HCT116 (cell line): ENCODE measurements around the gene CALM1. TPM values are rescaled to one million over a fixed set of nuclear protein-coding genes. Genes with fewer than 3 reads are reported as not detected.

ENCODE experiments used
- ATAC-seq: fragments of 200-7000 bp; cut with Tn5 transposase; 2 replicates; pipeline ENCODE4 v1.9.1; 2020; ENCODE audit warnings: mild to moderate bottlenecking, moderate library complexity
- BruUV-seq: library from RNA; stranded (reverse); fragments of 400-500 nt; replicated peaks from 2 replicates; lab custom pipeline; 2021; lab: Mats Ljungman, UMichigan
- CTCF ChIA-PET: fragments of 300-600 bp; sonication (Branson Sonifier 250); formaldehyde crosslinking; loops from one replicate; lab custom pipeline; 2021; ENCODE audit warnings: antibody characterized with exemption; lab: Charles Lee
- POLR2A ChIA-PET: fragments of 300-600, 350-600 bp; sonication (Branson Sonifier 250); formaldehyde crosslinking; loops from one replicate; lab custom pipeline; 2021; ENCODE audit warnings: antibody characterized with exemption; lab: Charles Lee
- RAD21 ChIA-PET, 2 experiments: fragments of 300-600 bp; sonication (Branson Sonifier 250); formaldehyde crosslinking; loops; one replicate each; lab custom pipeline; 2023; ENCODE audit warnings: low total read pairs in 2 of 2; ENCODE audit not compliant: uncharacterized antibody in 2 of 2, unreplicated experiment in 2 of 2, low non-redundant PET in 1 of 2; lab: Charles Lee
- DNase-seq: peaks from one replicate; pipeline ENCODE4 v3.0.0-alpha.2; 2010; ENCODE audit warnings: low read depth, low spot score
- H2AFZ ChIP-seq: fragments of 200-600 bp; shearing (Covaris generic), sonication (generic); 2 replicates; pipeline ENCODE4 v1.6.1; 2017; ENCODE audit warnings: low read depth, mixed run types, mixed read lengths, antibody characterized with exemption, low read length; ENCODE audit not compliant: poor library complexity, severe bottlenecking
- H3K27ac ChIP-seq: 2 replicates; pipeline ENCODE4 v1.5.1; 2012; ENCODE audit warnings: low read depth, low read length
- H3K27me3 ChIP-seq: fragments of 200-600 bp; sonication (generic); 2 replicates; pipeline ENCODE4 v1.6.1; 2016; ENCODE audit warnings: mixed run types, low read length, mixed read lengths; ENCODE audit not compliant: insufficient read depth
- H3K36me3 ChIP-seq, 2 experiments: fragments of 200-500 bp in 1 of 2; fragments of 200-600 bp in 1 of 2; sonication (Bioruptor generic) in 1 of 2; sonication (generic) in 1 of 2; 2 replicates each; pipeline versions ENCODE4 v1.5.1 to v1.6.1; 2014 to 2016; ENCODE audit warnings: low read length in 2 of 2, inconsistent platforms in 1 of 2, mixed read lengths in 1 of 2, mixed run types in 1 of 2; ENCODE audit not compliant: insufficient read depth in 2 of 2, control insufficient read depth in 1 of 2
- H3K4me1 ChIP-seq, 2 experiments: fragments of 200-600 bp in 1 of 2; sonication (generic) in 1 of 2; 2 replicates each; pipeline versions ENCODE4 v1.5.1 to v1.6.1; 2012 to 2017; ENCODE audit warnings: low read length in 2 of 2, inconsistent platforms in 1 of 2, mild to moderate bottlenecking in 1 of 2, mixed read lengths in 1 of 2, mixed run types in 1 of 2, moderate library complexity in 1 of 2; ENCODE audit not compliant: insufficient read depth in 2 of 2, control insufficient read depth in 1 of 2
- H3K4me2 ChIP-seq: fragments of 200-600 bp; sonication (generic); 2 replicates; pipeline ENCODE4 v1.6.1; 2017; ENCODE audit warnings: mixed run types, low read length, mixed read lengths
- H3K4me3 ChIP-seq, 2 experiments: fragments of 200-600 bp in 1 of 2; sonication (generic) in 1 of 2; replicated peaks in 1 of 2; 2 replicates each; pipeline ENCODE4 v1.5.1; 2011 to 2016; ENCODE audit warnings: low read length in 2 of 2, control low read depth in 1 of 2, low read depth in 1 of 2, mild to moderate bottlenecking in 1 of 2, mixed read lengths in 1 of 2, mixed run types in 1 of 2
- H3K79me2 ChIP-seq: fragments of 200-600 bp; sonication (generic); 2 replicates; pipeline ENCODE4 v1.6.1; 2017; ENCODE audit warnings: mild to moderate bottlenecking, mixed run types, low read length, moderate library complexity, mixed read lengths; ENCODE audit not compliant: insufficient read depth
- H3K9ac ChIP-seq: fragments of 200-600 bp; sonication (generic); 2 replicates; pipeline ENCODE4 v1.6.1; 2016; ENCODE audit warnings: low read length, mixed read lengths
- H3K9me2 ChIP-seq: fragments of 200-600 bp; sonication (generic), shearing (Covaris generic); 2 replicates; pipeline ENCODE4 v1.6.1; 2017; ENCODE audit warnings: mixed run types, mild to moderate bottlenecking, moderate library complexity; ENCODE audit not compliant: insufficient read depth
- H3K9me3 ChIP-seq, 2 experiments: fragments of 200-500 bp in 1 of 2; fragments of 200-600 bp in 1 of 2; sonication (Bioruptor generic) in 1 of 2; sonication (generic) in 1 of 2; 2 replicates each; pipeline ENCODE4 v1.6.1; 2014 to 2017; ENCODE audit warnings: low read length in 2 of 2, mixed read lengths in 2 of 2, inconsistent platforms in 1 of 2, low read depth in 1 of 2, mild to moderate bottlenecking in 1 of 2, mixed run types in 1 of 2, moderate library complexity in 1 of 2; ENCODE audit not compliant: control insufficient read depth in 1 of 2, insufficient read depth in 1 of 2
- H4K20me1 ChIP-seq: fragments of 200-600 bp; sonication (generic), shearing (Covaris generic); 2 replicates; pipeline ENCODE4 v1.6.1; 2017; ENCODE audit warnings: mixed run types, mild to moderate bottlenecking, moderate library complexity; ENCODE audit not compliant: insufficient read depth
- CBX3 ChIP-seq: IDR thresholded peaks from 2 replicates; pipeline ENCODE4 v1.6.1; 2012; ENCODE audit warnings: low read depth
- CEBPB ChIP-seq: IDR thresholded peaks from 2 replicates; pipeline ENCODE4 v1.6.1; 2012; ENCODE audit warnings: low read depth
- EGR1 ChIP-seq: IDR thresholded peaks from 2 replicates; pipeline ENCODE4 v1.6.1; 2012; ENCODE audit warnings: low read depth
- ELF1 ChIP-seq: IDR thresholded peaks from 2 replicates; pipeline ENCODE4 v1.6.1; 2012; ENCODE audit warnings: low read depth, borderline replicate concordance
- EZH2phosphoT487 ChIP-seq: fragments of 200-600 bp; IDR thresholded peaks from 2 replicates; pipeline ENCODE4 v1.6.1; 2018; ENCODE audit warnings: antibody characterized with exemption, borderline replicate concordance
- FOSL1 ChIP-seq: IDR thresholded peaks from 2 replicates; pipeline ENCODE4 v1.6.1; 2012; ENCODE audit warnings: low read depth
- JUND ChIP-seq: IDR thresholded peaks from 2 replicates; pipeline ENCODE4 v1.6.1; 2012
- POLR2AphosphoS5 ChIP-seq: IDR thresholded peaks from 2 replicates; pipeline ENCODE4 v1.6.1; 2011; ENCODE audit warnings: mild to moderate bottlenecking, low read depth, low read length, moderate library complexity
- RAD21 ChIP-seq: IDR thresholded peaks from 2 replicates; pipeline ENCODE4 v1.6.1; 2012; ENCODE audit warnings: low read depth, mild to moderate bottlenecking
- ZFX ChIP-seq: fragments of 450-650 bp; IDR thresholded peaks from 2 replicates; pipeline ENCODE4 v1.6.1; 2017
- ZNF274 ChIP-seq: fragments of 200-500 bp; sonication (Bioruptor generic); IDR thresholded peaks from 2 replicates; pipeline ENCODE4 v1.6.1; 2014; ENCODE audit warnings: mild to moderate bottlenecking, low read depth, low read length, inconsistent platforms
- intact Hi-C: fragments of 100-400 bp; cut with micrococcal nuclease; formaldehyde crosslinking; loops from 2 replicates; pipeline ENCODE4 v1.10.0; 2022
- total RNA-seq: library from RNA; stranded (reverse); gene quantifications from one replicate; pipeline ENCODE4 v1.2.1, GENCODE V29; 2021; ENCODE audit not compliant: unreplicated experiment
- TF ChIP-seq, protein P1 (sequence below): IDR thresholded peaks from 2 replicates; pipeline ENCODE4 v1.6.1; 2011; ENCODE audit warnings: mild to moderate bottlenecking, low read length, moderate library complexity; ENCODE audit not compliant: insufficient replicate concordance; ENCODE audit errors: extremely low read depth
- TF ChIP-seq, protein P2 (sequence below): IDR thresholded peaks from 2 replicates; pipeline ENCODE4 v1.6.1; 2012
- TF ChIP-seq, protein P3 (sequence below): IDR thresholded peaks from 2 replicates; pipeline ENCODE4 v1.6.1; 2012

Gene CALM1
- total RNA-seq, 1 experiment from 2014 or later: 261 TPM

DNA sequence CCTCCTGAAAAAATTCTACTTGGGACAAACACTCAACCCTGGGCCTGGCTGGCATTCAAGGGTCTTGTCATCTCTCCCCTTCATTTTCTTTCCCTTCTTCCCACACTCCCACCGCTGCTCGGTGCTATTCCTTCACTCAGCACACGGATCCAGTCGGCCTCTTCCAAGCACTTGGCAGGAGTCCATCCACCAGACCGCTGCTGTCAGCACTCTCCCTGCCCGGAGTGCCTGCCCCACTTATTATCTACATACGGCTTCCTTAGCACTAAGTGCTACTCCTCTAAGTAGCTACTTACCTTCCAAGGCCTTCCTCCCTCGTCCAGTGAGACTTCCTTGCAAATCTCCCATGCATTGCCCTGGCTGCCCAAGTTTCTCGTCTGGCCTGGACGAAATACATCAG, 29.8 kb downstream of the CALM1 start:
- H3K9me2 ChIP-seq: no peaks in the 10 kb centered on the region
- no peaks in the 10 kb centered on the region for H4K20me1 ChIP-seq
- H3K27ac ChIP-seq: no peak overlapping the region
- ChIA-PET RAD21 (no interaction called here), POLR2A (no interaction called here), CTCF (no interaction called here)
- H3K9me3 ChIP-seq: peaks cover 0 to 3% of the 10 kb centered on the region in 2 experiments; a peak in 1 of 4 replicates
- DNase-seq (no peak), ATAC-seq (no peak)
- H3K9ac ChIP-seq: no peak overlapping the region
- H3K79me2 ChIP-seq: no peaks in the 10 kb centered on the region
- no peak overlapping the region for H3K4me3 ChIP-seq
- TF ChIP-seq FOSL1 (no peak), CEBPB (no peak), CBX3 (no peak), EZH2phosphoT487 (no peak), JUND (no peak), EGR1 (no peak), ZFX (no peak), POLR2AphosphoS5 (no peak), ZNF274 (no peak), ELF1 (no peak), RAD21 (no peak)
- TF ChIP-seq, protein P1, sequence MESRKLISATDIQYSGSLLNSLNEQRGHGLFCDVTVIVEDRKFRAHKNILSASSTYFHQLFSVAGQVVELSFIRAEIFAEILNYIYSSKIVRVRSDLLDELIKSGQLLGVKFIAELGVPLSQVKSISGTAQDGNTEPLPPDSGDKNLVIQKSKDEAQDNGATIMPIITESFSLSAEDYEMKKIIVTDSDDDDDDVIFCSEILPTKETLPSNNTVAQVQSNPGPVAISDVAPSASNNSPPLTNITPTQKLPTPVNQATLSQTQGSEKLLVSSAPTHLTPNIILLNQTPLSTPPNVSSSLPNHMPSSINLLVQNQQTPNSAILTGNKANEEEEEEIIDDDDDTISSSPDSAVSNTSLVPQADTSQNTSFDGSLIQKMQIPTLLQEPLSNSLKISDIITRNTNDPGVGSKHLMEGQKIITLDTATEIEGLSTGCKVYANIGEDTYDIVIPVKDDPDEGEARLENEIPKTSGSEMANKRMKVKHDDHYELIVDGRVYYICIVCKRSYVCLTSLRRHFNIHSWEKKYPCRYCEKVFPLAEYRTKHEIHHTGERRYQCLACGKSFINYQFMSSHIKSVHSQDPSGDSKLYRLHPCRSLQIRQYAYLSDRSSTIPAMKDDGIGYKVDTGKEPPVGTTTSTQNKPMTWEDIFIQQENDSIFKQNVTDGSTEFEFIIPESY: no peak
- TF ChIP-seq, protein P2, sequence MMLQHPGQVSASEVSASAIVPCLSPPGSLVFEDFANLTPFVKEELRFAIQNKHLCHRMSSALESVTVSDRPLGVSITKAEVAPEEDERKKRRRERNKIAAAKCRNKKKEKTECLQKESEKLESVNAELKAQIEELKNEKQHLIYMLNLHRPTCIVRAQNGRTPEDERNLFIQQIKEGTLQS: no peak
- TF ChIP-seq, protein P3, sequence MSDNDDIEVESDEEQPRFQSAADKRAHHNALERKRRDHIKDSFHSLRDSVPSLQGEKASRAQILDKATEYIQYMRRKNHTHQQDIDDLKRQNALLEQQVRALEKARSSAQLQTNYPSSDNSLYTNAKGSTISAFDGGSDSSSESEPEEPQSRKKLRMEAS: no peak
- H3K4me2 ChIP-seq: no peak overlapping the region
- BruUV-seq: no TSS peak
- no peak overlapping the region for H2AFZ ChIP-seq
- no peaks in the 10 kb centered on the region for H3K4me1 ChIP-seq
- H3K27me3 ChIP-seq: no peaks in the 10 kb centered on the region
- intact Hi-C loops: no loop called here
- no peaks in the 10 kb centered on the region for H3K36me3 ChIP-seq
